Vagina (tissue), 2 donors: Measurements from ENCODE around the gene STAP2. TPM values are rescaled to one million over a fixed set of nuclear protein-coding genes. Genes with fewer than 3 reads are reported as not detected.

Source experiments
- DNase-seq, 2 donors: peaks; one replicate each; pipeline ENCODE4 v3.0.0-alpha.2; 2017; ENCODE audit errors: extremely low spot score in 2 of 2
- H3K27ac ChIP-seq: fragments of 200-600 bp; sonication (generic); one replicate; pipeline ENCODE4 v1.5.1; 2019
- H3K27me3 ChIP-seq: fragments of 200-600 bp; sonication (generic); one replicate; pipeline ENCODE4 v1.5.1; 2019
- H3K36me3 ChIP-seq, 2 donors: fragments of 200-600 bp; sonication (generic); one replicate each; pipeline ENCODE4 v1.5.1; 2017 to 2019
- H3K4me1 ChIP-seq: fragments of 200-600 bp; sonication (generic); one replicate; pipeline ENCODE4 v1.5.1; 2019
- H3K4me3 ChIP-seq, 2 donors: fragments of 200-600 bp; sonication (generic); 1 replicate in 1 of 2; 2 replicates in 1 of 2; pipeline ENCODE4 v1.5.1; 2016 to 2019
- H3K9me3 ChIP-seq: fragments of 200-600 bp; sonication (generic); one replicate; pipeline ENCODE4 v1.5.1; 2019
- POLR2A ChIP-seq, 2 donors: fragments of 450-650 bp; IDR thresholded peaks; one replicate each; pipeline ENCODE4 v1.6.1; 2017; ENCODE audit warnings: antibody characterized with exemption in 2 of 2, mild to moderate bottlenecking in 2 of 2, moderate library complexity in 2 of 2
- POLR2AphosphoS5 ChIP-seq, 2 donors: sonication (generic); formaldehyde crosslinking; IDR thresholded peaks; one replicate each; pipeline ENCODE4 v1.9.0; 2017; ENCODE audit warnings: antibody characterized with exemption in 2 of 2, mild to moderate bottlenecking in 2 of 2, low read depth in 1 of 2; ENCODE audit not compliant: insufficient read depth in 1 of 2
- intact Hi-C: fragments of 100-400 bp; cut with DNase I; formaldehyde crosslinking; loops from one replicate; pipeline ENCODE4 v1.15.1; 2023
- total RNA-seq: library from RNA; depleted of rRNA; stranded (reverse); fragments of >200 nt; gene quantifications from one replicate; pipeline ENCODE4 v1.2.3, GENCODE V29; 2016
- TF ChIP-seq, protein P1 (sequence below), 3 experiments: fragments of 450-650 bp in 2 of 3; fragments of 200-600 bp in 1 of 3; sonication (generic) in 1 of 3; IDR thresholded peaks; one replicate each; pipeline ENCODE4 v1.5.1; 2017 to 2019; ENCODE audit warnings: antibody characterized with exemption in 3 of 3, mild to moderate bottlenecking in 2 of 3, moderate library complexity in 2 of 3

The STAP2 gene
- total RNA-seq, 1 donor from 2014 or later = 29.2 TPM

DNA sequence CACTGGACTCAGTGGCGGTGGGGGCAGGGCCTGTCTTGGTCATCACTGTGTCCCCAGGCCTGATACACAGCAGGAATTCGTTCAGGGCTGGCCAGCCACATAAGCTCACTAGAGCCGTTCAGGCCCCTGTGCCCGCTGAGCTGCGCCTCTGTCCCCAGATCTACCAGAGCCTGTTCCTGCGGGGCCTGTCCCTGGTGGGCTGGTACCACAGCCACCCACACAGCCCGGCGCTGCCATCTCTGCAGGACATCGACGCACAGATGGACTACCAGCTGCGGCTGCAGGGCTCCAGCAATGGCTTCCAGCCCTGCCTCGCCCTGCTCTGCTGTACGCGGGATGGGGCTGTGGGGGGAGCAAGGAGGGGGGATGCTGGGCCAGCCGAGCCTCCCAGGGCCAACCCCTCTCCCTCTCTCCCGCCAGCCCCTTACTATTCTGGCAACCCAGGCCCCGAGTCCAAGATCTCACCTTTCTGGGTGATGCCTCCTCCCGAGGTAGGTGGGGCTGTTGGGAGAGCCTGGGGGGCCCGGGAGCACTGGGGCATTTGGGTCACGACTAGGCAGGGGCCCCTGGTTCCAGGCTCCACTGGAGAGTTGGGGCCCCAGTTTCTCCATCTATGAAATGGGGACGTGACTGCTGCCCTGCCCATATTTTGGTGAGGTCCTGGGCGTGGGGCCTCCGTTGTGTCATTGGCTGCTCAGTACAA lies 18.6 kb upstream of the STAP2 start:
- intact Hi-C loops = no loop called here
- DNase-seq = no peak
- peaks cover 0 to 29% of the 10 kb centered on the region in 2 donors for H3K36me3 ChIP-seq

DNA sequence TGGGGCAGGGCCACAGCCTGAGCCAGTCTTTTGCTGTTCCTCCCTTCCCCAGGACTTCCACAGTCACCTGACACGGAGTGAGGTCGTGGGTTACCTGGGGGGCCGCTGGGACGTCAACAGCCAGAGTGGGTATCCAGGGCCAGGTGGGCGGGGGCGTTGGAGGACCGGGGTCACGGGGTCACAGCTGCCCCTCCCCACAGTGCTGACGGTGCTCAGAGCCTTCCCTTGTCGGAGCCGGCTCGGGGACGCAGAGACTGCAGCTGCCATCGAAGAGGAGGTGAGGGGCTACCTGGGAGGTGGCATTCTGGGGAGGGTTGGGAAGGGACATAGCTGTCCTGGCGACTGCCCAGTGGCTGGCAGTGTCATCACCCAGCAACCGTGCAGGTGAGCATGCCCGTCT lies 16.3 kb upstream of the STAP2 start:
- Histone ChIP-seq H3K36me3 (peaks cover 0 to 10% of the 10 kb centered on the region in 2 donors), H3K27ac (no peak overlapping the region), H3K4me1 (no peaks in the 10 kb centered on the region), H3K27me3 (no peaks in the 10 kb centered on the region), H3K9me3 (no peaks in the 10 kb centered on the region), H3K4me3 (no peak overlapping the region)
- TF ChIP-seq, protein P1, sequence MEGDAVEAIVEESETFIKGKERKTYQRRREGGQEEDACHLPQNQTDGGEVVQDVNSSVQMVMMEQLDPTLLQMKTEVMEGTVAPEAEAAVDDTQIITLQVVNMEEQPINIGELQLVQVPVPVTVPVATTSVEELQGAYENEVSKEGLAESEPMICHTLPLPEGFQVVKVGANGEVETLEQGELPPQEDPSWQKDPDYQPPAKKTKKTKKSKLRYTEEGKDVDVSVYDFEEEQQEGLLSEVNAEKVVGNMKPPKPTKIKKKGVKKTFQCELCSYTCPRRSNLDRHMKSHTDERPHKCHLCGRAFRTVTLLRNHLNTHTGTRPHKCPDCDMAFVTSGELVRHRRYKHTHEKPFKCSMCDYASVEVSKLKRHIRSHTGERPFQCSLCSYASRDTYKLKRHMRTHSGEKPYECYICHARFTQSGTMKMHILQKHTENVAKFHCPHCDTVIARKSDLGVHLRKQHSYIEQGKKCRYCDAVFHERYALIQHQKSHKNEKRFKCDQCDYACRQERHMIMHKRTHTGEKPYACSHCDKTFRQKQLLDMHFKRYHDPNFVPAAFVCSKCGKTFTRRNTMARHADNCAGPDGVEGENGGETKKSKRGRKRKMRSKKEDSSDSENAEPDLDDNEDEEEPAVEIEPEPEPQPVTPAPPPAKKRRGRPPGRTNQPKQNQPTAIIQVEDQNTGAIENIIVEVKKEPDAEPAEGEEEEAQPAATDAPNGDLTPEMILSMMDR (IDR thresholded peaks at IDR 0.05) = no peak
- TF ChIP-seq POLR2AphosphoS5 (IDR thresholded peaks at IDR 0.05; ENCODE audit: insufficient read depth in 1 of 2, low read depth in 1 of 2) (no peak), POLR2A (IDR thresholded peaks at IDR 0.05) (no peak)
- intact Hi-C loops = no loop called here
- no peak for DNase-seq

More for the DNA sequence above, 18.6 kb upstream of the STAP2 start:
- H3K27me3 ChIP-seq = no peaks in the 10 kb centered on the region
- H3K27ac ChIP-seq = no peak overlapping the region
- no peaks in the 10 kb centered on the region for H3K4me1 ChIP-seq
- no peak overlapping the region for H3K4me3 ChIP-seq
- no peaks in the 10 kb centered on the region for H3K9me3 ChIP-seq
- TF ChIP-seq, protein P1 (IDR thresholded peaks at IDR 0.05) = no peak

GRCh38 chr19:4354282-4354681 lies 15.7 kb upstream of the STAP2 start:
- no peak overlapping the region for H3K4me3 ChIP-seq
- TF ChIP-seq POLR2A (IDR thresholded peaks at IDR 0.05) (no peak), POLR2AphosphoS5 (IDR thresholded peaks at IDR 0.05; ENCODE audit: insufficient read depth in 1 of 2, low read depth in 1 of 2) (no peak)
- TF ChIP-seq, protein P1 (IDR thresholded peaks at IDR 0.05) = no peak
- intact Hi-C loops = no loop called here
- H3K27me3 ChIP-seq = no peaks in the 10 kb centered on the region
- no peaks in the 10 kb centered on the region for H3K4me1 ChIP-seq
- H3K27ac ChIP-seq = no peak overlapping the region
- peaks cover 0 to 11% of the 10 kb centered on the region in 2 donors for H3K36me3 ChIP-seq
- no peaks in the 10 kb centered on the region for H3K9me3 ChIP-seq
- no peak for DNase-seq

- TF ChIP-seq, protein P1 (IDR thresholded peaks at IDR 0.05) = peak in 1 of 3 experiments; percentile 72
- no peak for TF ChIP-seq POLR2A (IDR thresholded peaks at IDR 0.05)
- TF ChIP-seq POLR2AphosphoS5 (IDR thresholded peaks at IDR 0.05; ENCODE audit: insufficient read depth in 1 of 2, low read depth in 1 of 2) = no peak
- intact Hi-C loops = no loop called here
- Histone ChIP-seq H3K36me3 (peaks cover 0 to 11% of the 10 kb centered on the region in 2 donors), H3K4me3 (no peak overlapping the region), H3K4me1 (no peaks in the 10 kb centered on the region), H3K27ac (no peak overlapping the region), H3K9me3 (no peaks in the 10 kb centered on the region), H3K27me3 (no peaks in the 10 kb centered on the region)
- no peak for DNase-seq
Observed at GRCh38 chr19:4352701-4353121, 14.1 kb upstream of the STAP2 start.

DNA sequence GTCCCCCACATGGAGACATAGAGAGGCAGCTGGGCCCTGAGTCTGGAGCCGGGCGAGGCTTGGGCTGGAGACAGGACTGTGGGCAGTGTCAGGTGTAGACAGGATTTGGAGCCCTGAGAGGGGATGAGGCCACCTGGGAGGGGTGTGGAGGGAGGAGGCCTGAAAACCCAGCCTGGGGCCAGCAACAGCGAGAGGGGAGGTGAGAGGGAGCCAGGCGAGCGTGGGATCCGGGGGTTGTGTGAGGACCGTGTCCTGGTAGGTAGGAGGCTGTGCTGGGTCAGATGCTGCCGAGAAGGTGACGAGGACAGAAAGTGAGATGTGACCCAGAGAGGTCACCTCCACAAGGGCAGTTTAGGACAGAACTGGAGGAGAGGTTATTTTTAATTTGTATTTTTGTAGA lies 12.1 kb upstream of the STAP2 start:
- H3K27me3 ChIP-seq = no peaks in the 10 kb centered on the region
- no peak for DNase-seq
- TF ChIP-seq, protein P1 (IDR thresholded peaks at IDR 0.05) = no peak
- TF ChIP-seq POLR2AphosphoS5 (IDR thresholded peaks at IDR 0.05; ENCODE audit: insufficient read depth in 1 of 2, low read depth in 1 of 2) (no peak), POLR2A (IDR thresholded peaks at IDR 0.05) (no peak)
- intact Hi-C loops = no loop called here
- H3K4me1 ChIP-seq = no peaks in the 10 kb centered on the region
- no peaks in the 10 kb centered on the region for H3K9me3 ChIP-seq
- no peak overlapping the region for H3K27ac ChIP-seq
- H3K36me3 ChIP-seq = peaks cover 0 to 11% of the 10 kb centered on the region in 2 donors
- no peak overlapping the region for H3K4me3 ChIP-seq
